ENCODE results near the gene COL6A2.

Gene COL6A2

DNA sequence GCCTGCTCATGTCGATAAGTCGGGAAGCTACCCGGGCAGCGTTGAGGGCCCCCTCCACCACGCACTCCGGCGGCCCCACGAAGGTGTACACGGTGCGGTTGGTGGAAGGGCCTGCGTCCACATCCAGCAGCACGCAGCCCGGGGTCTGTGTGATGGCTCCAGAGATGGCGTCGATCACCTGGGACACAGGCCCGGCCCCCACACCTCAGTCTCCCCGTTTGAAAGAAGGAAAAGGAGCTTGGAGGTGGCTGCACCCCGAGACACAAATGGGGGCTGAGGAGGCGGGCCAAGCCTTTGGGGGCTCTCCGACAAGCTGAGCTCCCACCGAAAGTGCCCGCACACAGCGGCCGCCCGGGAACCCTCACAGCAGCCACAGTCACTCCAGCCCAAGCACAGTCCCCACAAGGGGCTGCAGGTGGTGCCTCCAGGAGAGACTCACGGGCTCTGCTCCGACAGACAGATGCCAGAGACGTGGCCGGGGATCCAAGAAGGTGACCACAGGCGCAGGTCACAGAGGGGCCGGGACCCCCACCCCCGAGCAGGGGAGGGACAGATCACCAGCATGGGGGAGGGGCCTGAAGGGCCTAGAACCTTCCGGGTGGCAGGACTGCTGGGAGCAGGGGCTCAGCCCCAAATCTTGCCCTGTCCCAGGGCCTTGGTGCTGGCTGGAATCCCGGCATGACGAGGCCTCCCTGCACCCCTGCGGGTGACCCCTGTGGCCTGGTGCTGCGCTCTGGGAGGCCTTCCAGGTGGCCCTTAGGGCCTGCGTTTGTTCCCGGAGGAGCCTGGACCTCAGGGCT is 56.4 kb downstream of the COL6A2 start:
- H3K4me3 ChIP-seq (ENCODE audit: control insufficient read depth, low read depth, low read length) = no peak overlapping the region
- no peak for DNase-seq (ENCODE audit: low read depth)
- TF ChIP-seq, protein P1, sequence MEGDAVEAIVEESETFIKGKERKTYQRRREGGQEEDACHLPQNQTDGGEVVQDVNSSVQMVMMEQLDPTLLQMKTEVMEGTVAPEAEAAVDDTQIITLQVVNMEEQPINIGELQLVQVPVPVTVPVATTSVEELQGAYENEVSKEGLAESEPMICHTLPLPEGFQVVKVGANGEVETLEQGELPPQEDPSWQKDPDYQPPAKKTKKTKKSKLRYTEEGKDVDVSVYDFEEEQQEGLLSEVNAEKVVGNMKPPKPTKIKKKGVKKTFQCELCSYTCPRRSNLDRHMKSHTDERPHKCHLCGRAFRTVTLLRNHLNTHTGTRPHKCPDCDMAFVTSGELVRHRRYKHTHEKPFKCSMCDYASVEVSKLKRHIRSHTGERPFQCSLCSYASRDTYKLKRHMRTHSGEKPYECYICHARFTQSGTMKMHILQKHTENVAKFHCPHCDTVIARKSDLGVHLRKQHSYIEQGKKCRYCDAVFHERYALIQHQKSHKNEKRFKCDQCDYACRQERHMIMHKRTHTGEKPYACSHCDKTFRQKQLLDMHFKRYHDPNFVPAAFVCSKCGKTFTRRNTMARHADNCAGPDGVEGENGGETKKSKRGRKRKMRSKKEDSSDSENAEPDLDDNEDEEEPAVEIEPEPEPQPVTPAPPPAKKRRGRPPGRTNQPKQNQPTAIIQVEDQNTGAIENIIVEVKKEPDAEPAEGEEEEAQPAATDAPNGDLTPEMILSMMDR (IDR thresholded peaks at IDR 0.05; ENCODE audit: control insufficient read depth, insufficient read depth, low read depth, low read length, missing control alignments) = no peak

DNA sequence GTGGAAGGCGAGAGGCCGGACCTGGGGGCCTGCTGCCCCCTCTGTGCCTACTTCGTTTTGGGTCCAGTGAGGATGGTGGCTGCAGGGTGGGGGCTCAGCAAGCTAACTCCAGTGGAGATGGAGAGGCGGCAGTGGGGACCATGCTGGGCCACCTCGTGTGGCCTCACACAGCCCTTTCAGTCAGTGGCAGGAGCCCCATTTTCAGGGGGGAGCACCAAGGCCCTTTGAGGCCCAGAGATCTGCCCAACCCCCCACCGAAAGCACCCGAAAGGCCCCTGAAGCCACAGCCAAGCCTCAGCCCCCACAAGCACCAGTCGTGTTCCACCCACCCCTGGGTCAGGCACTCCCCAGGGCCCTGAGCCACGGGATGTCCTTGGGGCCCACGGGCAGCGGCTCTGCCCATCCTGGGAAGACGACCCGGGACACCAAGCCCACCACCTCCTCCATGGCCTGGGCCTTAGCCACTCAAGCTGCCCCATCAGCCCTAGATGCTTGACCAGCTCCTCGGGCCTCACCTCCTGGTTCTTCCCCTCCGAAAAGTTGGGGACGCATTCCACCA is 57.1 kb downstream of the COL6A2 start:
- no peak for DNase-seq (ENCODE audit: low read depth)
- no peak overlapping the region for H3K4me3 ChIP-seq (ENCODE audit: control insufficient read depth, low read depth, low read length)
- TF ChIP-seq, protein P1 (IDR thresholded peaks at IDR 0.05; ENCODE audit: control insufficient read depth, insufficient read depth, low read depth, low read length, missing control alignments) = no peak

DNA sequence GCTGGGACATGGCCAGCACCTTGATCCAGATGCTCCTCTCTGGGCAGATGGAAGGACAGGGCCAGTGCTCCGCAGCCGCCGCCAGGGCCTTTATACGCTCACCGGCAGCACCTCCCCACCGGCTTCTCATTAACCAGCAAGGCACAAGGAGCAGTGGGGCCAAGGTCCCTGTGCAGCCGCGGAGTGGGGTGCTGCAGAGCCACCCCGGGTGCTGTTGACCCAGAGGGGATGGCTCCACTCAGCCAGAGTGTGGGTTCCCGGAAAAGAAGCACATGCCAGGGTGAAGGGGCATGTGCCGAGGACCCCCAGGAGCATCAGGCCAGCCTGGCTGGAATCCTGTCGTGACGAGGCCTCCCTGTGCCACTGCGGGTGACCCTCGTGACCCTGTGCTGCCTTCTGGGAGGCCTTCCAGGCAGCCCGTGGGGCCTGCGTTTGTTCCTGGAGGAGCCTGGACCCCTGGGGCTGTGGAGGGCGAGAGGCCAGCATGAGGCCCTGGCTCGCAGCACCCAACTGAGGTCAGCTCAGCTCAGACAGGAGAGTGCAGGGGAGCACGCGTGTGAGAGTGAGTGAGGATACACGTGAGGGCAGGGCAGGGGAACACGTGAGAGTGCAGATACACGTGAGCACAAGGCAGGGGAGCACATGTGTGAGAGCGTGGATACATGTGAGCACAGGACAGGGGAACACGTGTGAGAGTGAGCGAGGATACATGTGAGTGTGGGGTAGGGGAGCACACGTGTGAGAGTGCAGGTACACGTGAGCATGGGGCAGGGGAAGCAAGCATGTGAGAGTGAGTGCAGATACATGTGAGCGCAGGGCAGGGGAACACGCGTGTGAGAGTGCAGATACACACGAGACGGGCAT is 57.8 kb downstream of the COL6A2 start, which contains the start of gene FTCD:
TSS of gene FTCD (minus strand) at position 66 of the 864 bp plus-strand sequence. CDS start at position 10, 56 bp downstream.
- no peak within 1 kb of the TSS for H3K4me3 ChIP-seq (ENCODE audit: control insufficient read depth, low read depth, low read length)
- no peak for DNase-seq (ENCODE audit: low read depth)
- TF ChIP-seq, protein P1 (IDR thresholded peaks at IDR 0.05; ENCODE audit: control insufficient read depth, insufficient read depth, low read depth, low read length, missing control alignments) = no peak

DNA sequence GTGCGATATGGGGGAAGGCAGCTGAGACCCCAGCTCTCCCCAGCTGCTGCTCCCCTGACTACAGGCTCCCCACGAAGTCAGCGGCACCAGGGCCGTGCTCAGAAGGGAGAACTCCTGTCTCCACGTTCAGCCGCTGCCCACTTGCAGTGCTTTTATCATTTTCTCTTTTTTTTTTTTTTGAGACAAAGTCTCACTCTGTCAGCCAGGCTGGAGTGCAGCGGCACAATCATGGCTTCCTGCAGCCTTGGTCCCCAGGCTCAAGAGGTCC is 58.4 kb downstream of the COL6A2 start:
- TF ChIP-seq, protein P1 (IDR thresholded peaks at IDR 0.05; ENCODE audit: control insufficient read depth, insufficient read depth, low read depth, low read length, missing control alignments) = no peak
- H3K4me3 ChIP-seq (ENCODE audit: control insufficient read depth, low read depth, low read length) = no peak overlapping the region
- DNase-seq (ENCODE audit: low read depth) = no peak

DNA sequence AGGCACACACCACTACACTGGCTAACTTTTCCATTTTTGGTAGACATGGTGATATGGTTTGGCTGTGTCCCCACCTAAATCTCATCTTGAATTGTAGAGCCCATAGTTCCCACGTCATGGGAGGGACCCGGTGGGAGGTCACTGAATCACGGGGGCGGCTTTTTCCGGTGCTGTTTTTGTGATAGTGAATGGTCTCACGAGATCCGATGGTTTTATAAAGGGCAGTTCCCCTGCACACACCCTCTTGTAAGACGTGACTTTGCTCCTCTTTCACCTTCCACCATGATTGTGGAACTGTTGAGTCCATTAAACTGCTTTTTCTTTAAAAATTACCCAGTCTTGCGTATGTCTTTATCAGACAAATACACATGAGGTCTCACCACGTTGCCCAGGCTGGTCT is 58.8 kb downstream of the COL6A2 start:
- TF ChIP-seq, protein P1 (IDR thresholded peaks at IDR 0.05; ENCODE audit: control insufficient read depth, insufficient read depth, low read depth, low read length, missing control alignments) = no peak
- DNase-seq (ENCODE audit: low read depth) = no peak
- H3K4me3 ChIP-seq (ENCODE audit: control insufficient read depth, low read depth, low read length) = no peak overlapping the region

DNA sequence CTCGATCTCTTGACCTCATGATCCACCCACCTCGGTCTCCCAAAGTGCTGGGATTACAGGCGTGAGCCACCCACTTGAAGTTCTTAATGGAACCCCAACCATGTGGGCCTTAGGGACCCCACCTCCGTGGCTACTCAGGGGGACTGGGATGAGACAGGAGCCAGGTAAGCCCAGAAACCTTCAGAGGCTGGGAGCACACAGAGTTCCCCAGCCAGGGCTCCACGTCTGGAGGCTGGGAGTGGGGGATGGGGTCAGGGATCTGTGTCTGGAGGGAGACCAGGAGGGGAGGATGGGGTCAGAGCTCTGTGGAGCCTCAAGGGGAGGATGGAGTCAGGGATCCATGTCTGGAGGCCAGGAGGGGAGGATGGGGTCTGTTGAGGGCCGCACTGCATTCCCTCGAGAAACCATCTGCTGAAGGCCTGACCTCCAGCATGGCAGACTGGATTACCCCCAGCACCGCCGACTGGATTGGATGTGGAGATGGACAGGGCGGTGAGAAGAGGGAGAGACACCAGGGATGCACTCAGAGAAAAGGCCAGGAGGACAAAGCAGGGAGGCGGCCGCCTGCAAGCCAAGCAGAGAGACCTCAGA is 59.6 kb downstream of the COL6A2 start:
- no peak overlapping the region for H3K4me3 ChIP-seq (ENCODE audit: control insufficient read depth, low read depth, low read length)
- no peak for DNase-seq (ENCODE audit: low read depth)
- TF ChIP-seq, protein P1 (IDR thresholded peaks at IDR 0.05; ENCODE audit: control insufficient read depth, insufficient read depth, low read depth, low read length, missing control alignments) = no peak
